KBM-7 (cell line): ENCODE measurements around the gene WNT3A.

Experiments used
- DNase-seq: peaks from one replicate; pipeline ENCODE4 v3.0.0-alpha.2; 2015
- in situ Hi-C: fragments of 300-500 bp; cut with MboI; formaldehyde crosslinking; loops from 2 replicates; pipeline ENCODE4 v1.14.3; 2020; ENCODE audit warnings: low sequenced_read_pairs, low pct_unique_long_range_greater_than_20kb, mixed read lengths

The WNT3A gene

DNA sequence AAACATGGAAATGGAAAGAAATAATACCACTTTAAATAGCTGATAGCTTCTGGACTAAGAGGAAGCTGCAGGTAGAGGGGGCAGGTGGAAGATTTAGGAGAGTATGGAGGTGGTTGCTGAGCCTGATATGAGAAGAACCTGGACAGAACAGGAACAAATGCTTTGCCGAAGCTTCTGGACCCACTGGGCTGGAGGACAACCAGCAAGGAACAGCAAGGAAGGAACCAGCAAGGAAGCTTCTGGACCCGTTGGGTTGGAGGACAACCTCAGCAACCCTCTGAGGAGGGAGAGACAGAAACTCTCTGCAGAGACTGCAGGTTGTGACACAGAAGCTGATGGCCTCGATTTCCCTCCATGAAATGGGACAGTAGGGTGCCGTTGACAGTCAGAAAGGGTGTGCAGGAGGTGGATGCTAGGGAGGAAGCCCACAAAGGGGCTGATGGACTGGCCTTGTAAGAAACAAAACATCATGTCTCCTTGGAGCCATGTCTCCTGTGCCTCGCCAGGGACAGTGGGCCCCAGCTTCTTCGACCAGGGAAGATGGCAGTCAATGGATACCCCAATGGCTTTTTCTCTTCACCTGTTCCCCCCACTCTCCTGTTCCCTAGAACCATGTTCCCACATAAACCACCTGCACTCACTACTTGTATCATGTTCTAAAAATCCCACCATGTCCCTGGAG lies 8.3 kb upstream of the WNT3A start:
- DNase-seq: no peak
- in situ Hi-C loops: no loop called here

DNA sequence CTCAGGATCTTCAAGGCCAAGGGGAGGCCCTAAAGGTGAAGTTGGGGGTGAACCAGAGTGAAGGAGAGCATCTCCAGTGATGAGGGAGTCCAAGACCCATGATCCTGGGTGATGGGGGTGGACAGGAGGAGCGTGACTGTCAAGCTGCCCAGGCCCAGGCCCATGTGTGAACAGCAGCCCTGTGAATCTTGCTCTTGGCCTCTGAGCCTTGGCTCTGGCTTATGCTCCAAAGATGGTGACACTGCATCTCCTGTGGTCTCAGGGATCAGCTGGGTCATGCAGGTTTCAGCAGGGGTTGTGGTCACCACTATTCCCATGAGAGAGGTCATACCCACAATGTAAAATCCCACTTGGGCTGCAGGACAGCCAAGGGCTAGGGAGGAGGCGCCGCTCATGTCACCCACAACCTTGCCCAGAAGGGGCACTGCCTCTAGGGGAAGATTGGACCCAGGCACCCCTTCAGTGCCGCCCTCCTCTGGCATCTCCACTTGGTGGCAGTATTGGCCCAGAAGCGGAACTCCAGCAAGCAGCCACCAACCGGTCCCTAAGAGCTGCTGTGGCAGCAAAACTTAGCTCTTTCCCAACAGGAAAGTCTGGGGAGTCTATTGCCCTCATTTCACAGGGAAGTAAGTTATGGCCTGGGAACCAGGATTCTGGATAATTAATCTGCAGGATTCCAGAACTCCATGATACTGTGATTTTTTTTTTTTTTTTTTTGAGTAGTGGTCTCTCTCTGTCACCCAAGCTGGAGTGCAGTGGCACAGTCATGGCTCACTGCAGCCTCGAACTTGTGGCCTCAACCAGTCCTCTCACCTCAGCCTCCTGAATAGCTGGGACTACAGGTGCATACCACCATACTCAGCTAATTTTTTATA lies 7.5 kb upstream of the WNT3A start:
- in situ Hi-C loops: no loop called here
- DNase-seq: peak; percentile 88

DNA sequence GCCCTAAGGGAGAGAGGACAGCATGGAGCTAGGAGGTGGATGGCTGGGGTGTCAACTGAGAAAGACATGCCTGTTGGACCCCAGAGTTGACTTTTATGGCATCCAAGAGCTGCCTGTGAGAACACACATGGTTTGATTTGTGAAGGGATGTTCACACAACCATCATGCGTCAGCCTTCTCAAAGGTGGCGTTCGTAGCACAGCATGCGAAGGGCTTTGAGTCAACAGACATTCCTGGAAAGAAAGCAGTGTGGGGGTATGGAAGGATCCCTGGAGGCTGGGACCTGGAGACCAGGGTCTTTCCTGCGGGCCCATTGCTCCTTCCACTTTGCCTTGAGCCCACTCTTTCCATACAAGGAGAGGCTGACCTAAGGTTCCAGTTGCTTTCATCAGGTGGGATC lies 6.4 kb upstream of the WNT3A start:
- DNase-seq: no peak
- in situ Hi-C loops: no loop called here

DNA sequence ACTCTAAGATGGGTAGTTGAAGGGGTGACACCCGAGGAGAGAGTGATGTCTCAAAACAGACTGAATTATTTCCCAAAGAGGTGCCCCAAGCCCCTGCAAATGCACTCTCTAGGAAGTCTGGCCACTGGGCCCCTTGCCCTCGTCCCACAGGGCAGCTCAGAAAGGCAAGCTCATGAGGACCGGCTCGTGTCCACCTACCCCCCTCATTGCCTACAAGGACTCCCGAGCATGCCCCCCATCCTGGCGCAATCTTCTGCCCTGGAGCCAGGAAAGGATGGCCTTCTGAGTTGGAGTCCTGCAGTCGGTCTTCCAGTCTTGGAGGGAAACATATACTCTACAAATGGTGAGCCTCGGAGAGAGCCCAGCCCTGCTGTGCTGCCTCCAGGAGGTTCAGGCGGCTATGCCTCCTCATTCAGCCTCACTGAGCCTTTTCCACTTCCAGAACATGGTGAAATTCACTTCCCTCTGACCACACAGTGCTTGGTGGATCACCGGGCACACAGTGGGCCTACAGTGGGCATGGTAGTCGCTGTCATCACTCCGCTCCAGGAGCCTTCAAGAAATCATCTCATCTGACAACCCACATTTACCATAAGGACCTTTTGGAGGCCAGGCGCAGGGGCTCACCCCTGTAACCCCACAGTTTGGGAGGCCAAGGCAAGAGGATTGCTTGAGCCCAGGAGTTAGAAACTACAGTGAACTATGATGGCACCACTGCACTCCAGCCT lies 5.8 kb upstream of the WNT3A start:
- in situ Hi-C loops: no loop called here
- no peak for DNase-seq

DNA sequence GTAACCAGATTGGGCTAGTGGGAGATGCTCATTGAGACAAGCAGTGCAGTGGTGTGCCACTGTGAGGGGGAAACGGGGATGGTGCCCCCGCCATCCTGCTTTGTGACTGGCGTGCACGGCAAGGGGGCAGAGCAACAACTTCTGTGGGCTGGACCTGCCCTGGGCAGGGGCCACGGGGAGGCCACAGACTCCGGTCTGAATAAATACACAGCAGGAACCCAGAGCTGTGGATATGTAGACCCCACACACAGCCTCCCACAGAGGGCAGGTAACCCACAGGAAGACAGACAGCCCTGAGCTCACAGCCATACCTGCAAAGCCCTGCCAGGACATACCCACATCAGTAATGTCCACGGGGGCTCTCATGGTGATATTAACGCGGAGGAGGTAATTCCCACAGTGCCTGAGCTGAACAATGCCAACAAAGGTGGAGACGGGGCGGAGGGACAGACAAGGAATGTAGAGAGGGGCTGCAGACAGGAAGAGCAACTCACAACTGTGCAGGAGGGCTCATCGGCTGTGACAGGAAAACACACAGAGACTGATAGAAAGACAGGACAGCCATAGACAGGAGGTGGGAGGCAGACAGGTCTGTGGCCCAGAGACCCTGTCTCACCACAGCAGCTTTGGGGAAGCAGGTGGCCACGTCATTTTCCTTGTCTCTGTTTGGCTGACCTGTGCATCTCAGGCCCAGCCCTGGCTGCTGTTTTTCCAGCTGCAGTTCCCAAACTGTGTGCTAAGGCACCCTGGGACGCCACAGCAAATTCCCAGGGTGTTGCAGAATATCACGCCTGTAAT lies 4.9 kb upstream of the WNT3A start:
- DNase-seq: no peak
- in situ Hi-C loops: no loop called here

DNA sequence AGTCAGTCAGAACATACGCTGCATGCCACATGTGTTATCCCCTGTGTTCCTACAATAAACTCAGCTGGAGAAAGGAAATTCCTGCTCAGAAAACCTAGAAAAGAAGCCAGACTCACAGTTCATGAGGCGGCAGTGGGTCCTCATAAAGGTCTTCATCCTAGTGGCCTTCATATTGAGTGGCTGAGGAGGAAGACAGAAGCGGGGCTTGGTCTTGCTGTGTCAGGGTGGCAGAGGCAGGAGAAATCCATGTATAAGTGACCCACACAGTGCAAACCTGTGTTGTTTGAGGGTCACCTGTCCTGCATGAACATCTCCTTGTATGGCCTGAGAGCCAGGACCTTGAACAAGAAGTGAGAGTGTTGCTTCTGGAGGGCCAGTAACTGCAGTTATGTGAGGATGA lies 4.0 kb upstream of the WNT3A start:
- in situ Hi-C loops: no loop called here
- DNase-seq: no peak

DNA sequence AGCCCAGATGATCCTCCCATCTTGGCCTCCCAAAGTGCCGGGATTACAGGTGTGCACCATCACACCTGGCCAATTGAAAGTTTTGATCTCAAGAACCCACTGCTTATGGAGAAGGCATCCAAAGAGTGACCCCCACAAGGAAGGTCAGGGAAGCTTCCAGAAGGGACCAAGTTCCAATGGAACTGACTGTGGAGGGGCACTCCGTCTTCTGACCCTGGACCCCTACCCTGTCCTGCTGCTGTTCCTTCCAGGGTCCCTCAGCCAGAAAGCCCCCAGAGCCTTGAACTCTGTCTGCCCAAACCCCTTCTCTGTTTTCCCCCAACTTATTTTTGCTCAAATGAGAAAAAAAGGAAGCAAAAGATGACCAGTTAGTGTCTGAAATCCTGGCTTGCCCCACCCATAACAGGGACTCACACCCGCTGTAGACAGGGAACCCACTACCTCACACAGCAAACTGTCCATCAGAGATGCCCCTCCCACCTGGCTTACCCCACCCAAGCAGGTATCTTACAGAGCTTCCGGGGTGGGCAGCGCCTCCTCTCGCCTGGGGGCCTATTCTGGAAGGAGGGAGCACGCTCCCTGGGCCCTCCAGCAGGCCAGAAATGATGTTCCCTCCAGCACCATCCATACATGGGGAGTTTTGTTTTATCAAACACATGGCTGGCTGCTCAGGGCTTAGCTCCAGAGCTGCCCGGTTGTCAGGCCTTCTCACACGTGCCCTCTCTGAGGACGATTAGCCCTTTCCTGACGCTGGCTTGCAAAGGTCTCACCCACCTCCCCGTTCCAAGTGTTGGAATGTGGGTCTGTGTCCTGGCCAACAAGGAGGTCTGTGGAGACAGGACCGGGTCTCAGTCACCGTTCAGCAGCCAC lies 3.1 kb upstream of the WNT3A start:
- in situ Hi-C loops: no loop called here
- no peak for DNase-seq

DNA sequence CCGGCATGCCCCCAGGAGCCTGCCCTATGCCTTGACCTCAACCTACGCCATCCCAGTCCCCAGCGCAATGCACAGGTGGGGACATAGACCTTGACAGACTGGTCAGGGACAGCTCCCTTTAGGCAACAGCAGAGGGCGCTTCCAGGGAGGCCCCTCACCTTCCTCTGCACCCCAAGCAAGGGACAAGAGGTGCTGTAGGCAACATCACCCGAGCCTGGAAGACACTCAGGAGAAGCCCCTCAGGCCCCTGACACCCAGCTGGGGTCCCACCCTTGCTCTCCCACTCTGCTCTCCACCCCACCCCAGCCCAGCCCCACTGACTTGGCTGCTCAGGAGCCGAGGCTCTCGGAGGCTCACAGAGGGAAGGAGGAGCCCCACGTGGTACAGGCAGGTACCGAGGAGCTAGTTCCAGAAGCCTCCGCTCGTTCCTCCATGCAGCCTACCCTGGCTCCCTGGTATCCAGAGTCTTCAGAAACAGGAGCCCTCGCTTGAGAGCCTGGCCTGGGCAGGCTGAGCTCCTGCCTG lies 2.4 kb upstream of the WNT3A start:
- DNase-seq: peak; percentile 27
- in situ Hi-C loops: no loop called here

DNA sequence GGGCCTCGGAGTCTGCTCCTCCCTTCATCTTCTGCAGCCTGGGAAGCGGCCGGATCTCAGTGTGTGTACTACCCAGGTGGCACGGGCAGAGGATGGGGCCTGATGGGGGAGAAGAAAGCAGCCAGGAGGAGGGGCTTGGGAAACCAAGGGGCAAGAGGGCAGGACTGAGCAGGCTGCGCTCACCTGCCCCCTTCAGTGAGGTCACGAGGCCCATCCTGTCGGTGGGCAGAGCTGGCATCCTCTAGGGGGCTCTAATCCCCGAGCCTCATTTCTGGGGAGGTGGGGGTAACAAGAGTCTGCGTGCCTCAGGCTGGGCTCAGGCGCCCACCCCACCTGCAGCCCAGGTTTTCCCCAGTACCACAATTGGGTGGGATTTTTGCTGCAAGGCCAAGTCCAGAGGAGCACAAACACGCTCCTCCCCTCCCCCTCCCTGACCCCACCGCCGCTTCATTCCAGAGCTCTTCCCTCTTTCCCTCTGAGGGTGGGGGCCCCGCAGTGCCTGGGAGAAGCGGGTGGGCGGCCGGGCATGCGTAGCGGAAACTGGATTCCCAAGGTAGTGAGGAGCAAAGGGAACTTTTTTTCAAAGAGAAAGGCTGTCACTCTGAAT lies 1.8 kb upstream of the WNT3A start:
- in situ Hi-C loops: no loop called here
- DNase-seq: no peak

DNA sequence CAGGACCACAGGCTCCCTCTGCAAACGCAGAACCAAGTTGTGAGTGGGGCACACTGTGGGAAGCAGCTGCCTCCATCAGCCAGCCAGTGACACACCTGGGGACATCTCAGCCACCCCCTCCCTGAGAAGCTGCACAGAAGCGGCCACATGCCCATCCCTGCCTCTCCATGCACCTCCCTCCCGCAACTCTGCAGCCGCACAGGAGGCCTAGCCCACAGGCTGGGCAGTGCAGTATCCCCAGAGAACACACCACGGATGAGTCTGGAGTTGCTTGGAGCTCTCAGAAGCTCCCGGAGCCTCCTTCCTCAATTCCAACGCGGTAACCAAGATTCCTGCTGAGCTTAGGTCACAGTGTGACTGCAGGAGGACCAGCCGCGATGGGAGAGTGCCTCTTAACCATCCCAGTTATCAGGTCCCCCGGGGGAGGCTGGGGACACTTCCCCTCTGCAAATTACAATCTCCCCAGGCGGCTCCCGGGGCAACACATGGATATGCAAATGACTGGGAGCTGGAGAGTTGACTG lies 1.2 kb upstream of the WNT3A start:
- in situ Hi-C loops: no loop called here
- no peak for DNase-seq

DNA sequence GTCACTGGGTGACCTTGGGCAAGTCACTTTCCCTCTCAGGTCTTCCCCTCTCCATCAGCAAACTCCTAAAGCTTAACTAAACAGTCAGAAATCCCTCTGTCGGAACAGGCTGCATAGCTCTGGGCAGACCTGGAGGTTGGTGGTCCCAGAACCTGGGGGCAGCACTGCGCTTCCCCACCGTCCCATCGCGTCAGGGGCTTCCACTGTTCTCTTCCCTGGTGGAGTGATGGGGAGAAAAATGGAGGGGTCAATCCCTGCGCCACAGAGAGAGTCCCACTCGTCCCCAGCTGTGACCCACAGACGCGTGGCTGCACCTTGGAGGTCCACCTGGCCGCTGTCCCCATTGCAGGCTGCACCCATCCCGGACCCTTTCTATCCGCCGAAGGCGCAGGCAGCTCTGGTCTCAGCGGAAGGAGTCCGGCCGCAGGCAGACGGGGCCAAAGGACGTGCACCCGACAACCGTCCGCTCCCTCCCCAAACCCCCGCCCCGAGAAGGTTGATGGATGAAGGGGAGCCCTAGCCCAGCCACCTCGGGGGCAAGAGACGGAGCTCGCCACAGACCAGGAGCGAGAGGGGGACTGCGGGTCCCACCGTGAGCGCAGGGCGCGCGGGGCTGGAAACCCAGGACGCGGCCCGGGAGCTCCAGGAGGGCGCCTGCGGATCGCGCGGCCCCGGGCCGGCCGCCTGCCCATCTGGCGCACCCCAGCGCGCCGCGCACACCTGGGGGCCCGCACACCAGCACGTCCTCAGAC lies 588 bp upstream of the WNT3A start:
- in situ Hi-C loops: no loop called here
- no peak for DNase-seq

DNA sequence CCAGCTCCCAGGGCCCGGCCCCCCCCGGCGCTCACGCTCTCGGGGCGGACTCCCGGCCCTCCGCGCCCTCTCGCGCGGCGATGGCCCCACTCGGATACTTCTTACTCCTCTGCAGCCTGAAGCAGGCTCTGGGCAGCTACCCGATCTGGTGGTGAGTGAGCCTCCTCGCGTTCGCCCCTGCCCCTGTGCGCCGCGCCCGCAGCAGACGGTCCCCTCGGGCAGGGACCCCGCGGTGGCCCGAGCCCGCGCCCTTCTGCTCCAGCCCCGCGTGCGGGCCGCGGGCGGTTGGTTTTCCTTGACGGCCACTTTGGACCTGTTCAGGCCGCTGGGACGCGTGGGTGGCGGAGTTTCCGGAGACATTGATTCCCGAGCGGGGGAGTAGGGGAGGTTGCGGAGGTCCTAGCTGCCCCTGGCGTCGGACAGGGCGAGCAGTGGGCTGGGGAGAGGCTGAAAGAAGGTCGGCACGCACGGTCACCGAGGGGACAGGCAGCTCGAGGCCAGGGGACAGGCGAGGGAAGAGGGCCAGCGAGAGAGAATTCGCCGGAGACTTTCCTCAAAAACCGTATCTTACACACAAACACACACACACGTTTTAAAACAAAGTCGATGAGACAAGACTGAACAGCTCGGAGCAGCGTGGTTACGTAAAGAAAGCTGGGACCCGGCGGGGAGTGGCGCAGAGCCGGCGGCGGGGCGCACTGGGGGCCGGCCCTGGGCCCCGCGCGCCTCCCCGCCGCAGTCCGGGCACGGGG lies 427 bp downstream of the WNT3A start:
- in situ Hi-C loops: no loop called here
- no peak for DNase-seq

DNA sequence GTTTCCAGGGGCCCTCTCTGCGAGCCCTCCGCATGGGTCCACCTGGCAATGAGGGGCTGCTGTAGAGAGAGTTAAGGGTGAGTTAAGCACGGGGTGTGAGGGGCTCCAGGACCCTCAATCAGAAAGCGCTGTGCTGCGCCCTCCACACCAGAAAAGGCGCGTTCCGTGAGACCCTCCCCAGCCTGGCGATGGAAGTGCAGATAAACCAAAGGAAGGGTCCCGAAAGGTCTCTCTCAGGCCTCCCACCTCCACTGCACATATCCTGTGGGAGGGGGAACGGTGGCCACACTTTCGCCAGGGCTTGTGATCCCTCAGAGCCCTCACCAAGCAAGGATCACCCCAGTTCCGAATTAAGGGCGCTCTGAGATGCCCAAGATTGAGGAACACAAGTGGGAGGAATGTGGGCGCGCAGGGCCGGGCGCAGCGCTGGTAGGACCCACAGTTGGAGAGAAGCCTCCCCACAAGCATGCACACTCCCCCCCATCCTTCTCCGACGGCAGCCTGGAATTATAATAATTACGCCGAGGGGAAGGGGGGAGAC lies 1.1 kb downstream of the WNT3A start:
- in situ Hi-C loops: no loop called here
- DNase-seq: no peak

DNA sequence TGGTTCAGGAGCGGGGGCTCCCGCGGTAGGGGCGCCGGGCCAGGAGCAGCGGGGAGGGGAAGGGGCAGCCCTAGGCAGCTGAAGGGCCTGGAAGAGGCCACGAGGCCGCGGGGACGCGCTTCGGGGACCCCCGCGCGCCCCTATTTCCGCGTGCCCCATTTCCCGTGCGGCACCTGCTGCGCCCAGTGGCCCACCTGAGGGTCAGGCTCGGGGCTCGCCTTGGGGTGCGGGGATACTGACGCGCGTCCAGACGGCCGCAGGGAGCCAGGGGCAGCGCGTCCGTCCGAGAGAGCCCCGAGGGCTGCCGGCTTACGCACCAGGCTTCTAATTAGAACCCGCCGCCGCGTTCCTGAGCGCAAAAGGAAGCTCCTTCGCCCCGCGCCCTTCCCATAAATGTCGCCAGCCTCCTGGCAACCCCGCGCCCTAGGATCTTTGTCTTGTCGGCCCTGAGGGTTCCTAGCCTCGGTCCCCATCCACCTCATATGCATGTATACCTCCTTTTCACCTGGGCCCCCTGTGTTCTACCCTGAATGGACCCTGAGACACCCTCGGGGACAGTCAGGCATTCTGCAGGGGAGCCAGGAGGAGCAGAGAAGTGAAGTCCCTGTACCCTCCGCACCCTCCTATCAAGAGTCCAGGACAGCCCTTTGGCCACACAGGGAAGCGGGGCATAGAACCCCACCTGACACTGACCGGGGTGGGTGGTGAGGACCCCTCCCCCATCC lies 1.8 kb downstream of the WNT3A start:
- in situ Hi-C loops: no loop called here
- no peak for DNase-seq

DNA sequence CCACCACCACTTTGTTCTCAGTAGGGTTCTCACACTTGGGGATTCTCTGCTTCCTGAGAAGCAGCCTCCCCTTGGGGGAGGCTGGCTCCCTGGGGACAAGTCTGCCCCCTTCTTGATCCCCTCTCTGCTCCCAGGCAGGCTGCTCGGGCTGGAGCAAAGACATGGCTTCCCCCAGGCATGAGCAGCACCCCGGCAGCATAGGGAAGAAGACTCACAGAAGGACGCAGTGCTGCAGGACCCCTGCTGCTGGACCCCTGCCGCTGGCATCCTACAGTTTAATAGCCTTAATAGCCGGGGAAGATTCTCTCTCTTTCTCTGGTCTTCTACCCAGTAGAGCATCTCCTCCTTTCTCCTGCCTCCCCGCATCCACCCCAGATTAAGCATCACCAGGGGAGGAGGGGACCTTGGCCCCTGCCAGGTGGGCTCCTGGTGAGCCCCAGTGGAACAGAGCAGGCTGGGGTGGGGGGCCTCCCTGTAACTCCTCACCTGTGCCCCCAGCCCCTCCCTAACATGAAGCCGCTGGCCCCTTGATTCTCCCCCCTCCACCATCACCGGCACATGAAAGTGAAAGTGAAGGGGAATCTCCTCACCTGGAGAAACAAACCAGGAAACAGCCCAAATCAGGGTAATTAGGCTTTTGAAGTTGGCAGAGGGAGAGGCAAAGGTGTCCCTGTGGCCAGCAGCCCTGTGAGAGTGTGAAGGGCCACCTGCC lies 2.5 kb downstream of the WNT3A start:
- no peak for DNase-seq
- in situ Hi-C loops: no loop called here
